HG03039 (cell line): ENCODE measurements around the gene SLC2A3.
"Not testable (repeated sequence)": the region's sequence is repeated elsewhere in the genome, so short reads cannot be mapped to it uniquely, and the experiment has no call there.

ENCODE experiments used
- ATAC-seq: cut with Tn5 transposase; IDR thresholded peaks from one replicate; pipeline ENCODE4 v1.9.1; 2021; ENCODE audit warnings: mild to moderate bottlenecking, moderate library complexity; ENCODE audit not compliant: unreplicated experiment

The SLC2A3 gene

DNA sequence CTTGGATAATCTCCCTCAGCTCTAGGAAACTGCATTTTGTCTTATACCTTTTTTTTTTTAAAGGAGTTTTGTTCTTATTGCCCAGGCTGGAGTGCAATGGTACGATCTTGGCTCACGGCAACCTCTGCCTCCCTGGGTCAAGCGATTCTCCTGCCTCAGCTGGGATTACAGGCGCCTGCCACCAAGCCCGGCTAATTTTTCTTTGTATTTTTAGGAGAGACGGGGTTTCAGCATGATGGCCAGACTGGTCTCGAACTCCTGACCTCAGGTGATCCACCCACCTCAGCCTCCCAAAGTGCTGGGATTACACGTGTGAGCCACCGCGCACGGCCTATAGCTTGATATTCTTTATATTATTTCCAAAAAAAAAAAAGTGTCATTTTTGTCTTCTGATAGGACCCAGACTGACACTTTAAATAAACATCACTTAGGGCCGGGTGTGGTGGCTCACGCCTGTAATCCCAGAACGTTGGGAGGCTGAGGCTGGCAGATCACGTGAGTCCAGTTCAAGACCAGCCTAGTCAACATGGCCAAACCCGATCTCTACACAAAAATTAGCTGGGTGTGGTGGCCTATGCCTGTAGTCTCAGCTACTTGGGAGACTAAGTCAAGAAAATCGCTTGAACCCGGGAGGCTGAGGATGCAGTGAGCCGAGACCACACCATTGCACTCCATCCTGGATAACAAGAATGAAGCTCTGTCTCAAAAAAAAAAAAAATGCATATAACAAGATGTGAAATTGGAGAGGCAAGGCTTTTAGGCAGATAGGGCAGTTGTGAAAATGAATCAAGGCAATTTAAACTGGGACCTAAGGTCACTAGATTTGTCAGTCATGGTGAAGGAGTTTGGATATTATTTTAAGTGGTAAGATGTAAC is 18.4 kb downstream of the SLC2A3 start:
- ATAC-seq, result no peak

DNA sequence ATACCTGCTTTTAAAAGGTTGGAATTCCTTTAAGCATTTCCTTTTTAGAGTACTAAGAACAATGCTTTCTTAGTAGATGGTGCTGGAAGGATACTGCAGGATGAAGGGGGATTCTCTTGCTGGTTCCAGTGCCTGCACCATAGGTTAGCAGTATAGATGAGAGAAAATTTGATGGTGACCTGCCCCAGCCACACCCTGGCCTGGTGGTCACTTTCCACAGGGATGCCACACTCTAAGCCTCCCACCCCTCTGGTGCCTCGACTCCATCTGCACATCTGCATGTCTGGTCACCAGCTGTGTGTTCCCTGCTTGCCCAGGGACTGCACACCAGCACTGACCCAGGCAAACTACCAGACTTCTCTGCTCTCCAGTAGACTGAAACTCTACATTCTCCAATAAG is 19.1 kb downstream of the SLC2A3 start:
- no peak for ATAC-seq

DNA sequence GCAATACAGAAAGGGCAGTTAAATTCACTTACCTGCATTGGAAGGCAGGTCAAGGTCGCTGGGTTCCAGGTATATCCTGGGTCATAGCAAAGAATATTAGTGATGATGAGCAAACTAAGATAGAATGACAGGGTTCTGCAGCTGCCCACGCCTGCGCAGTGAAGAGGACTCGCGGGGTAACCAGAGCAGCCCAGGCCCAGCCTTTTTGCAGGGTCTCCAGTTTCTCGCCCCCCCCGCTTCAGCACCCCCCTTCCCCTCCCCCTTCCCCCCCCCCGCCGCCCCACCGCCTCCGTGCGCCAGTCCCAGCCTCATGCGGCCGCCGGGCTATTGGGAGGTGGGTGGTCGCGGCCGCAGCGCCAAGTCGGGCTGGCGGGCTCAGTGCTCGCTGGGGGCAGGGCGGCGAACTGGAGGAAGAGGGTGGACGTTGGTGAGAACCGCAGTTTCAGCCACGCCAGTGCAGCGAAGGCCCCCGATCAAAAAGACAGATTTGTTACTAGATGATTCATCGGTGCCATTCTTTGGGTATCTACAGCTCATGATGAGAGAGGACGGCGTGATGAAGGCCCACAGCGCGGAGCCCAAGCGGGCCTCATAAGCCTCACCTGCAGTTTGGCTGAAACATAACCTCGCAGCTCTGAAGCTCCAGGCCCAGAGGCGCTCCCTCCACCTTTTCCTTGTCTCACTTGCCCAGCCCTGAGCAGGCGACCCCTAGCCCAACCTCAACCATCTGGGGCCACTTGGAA is 20.2 kb downstream of the SLC2A3 start:
- ATAC-seq, result no peak

DNA sequence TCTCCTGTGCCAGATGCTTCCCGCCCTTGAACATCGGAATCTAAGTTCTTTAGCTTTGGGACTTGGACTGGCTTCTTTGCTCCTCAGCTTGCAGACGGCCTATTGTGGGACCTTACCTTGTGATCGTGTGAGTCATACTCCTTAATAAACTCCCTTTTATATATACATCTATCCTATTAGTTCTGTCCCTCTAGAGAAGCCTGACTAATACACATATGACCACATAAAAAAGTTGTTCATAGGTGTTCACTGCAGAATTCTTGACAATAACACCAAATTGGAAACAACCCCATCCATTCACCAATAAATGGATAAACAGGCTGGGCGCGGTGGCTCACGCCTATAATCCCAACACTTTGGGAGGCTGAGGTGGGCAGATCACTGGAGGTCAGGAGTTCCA is 25.9 kb downstream of the SLC2A3 start:
- not testable (repeated sequence) for ATAC-seq

DNA sequence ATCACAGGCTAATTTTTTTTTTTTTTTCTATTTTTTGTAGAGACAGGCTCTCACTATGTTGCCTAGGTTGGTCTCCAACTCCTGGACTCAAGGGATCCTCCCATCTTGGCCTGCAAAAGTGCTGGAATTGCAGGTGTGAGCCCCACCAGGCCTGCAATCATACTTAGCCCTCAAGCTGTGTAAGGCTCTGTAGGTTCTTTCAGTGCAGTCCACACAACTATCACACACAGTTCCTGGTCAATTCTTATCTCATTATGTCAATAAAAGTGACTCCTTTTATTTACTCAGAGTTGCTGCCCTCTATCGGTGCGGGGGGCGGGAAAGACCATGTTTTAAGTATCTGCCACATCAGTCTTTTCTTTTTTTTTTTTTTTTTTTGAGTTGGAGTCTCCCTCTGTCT is 29.0 kb downstream of the SLC2A3 start:
- ATAC-seq, result no peak

DNA sequence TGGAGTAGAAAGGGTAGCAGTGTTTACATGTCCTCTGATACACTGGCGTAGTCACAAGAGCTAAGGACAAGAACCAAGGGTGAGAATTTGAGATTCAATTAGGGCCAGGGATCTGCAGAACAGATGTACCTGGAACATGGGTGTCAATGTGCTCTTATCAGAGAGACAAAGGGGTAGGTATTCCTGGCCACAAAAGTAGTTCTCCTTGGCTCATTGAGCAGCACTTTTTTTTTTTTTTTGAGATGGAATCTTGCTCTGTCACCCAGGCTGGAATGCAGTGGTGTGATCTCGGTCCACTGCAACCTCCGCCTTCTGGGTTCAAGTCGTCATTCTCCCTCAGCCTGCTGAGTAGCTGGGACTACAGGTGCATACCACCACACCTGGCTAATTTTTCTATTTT is 29.7 kb downstream of the SLC2A3 start:
- not testable (repeated sequence) for ATAC-seq

DNA sequence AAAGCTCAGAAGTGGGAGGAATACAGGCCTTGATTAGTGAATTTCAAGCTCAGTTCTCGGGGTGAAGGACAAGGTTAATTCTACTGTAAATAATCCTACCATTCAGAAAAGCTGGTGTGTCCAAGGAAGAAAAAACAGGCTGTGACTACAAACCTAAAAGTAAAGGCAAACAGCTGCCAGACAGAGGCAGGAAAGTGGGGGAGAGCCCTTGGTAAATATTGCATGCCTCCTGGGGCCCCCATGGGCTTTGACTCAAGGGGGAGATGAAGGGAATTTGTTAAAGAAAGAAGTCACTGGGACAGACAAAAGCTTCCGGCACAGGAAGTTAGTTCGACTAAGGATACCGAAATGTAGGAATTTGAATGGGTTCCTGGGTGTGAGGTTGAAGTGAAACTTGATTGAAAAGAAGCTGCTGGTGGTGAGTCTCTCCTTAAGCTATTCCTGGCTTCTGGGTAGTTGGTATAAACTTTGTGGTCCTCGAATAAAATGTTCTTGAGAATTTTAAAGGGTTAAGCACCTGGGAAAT is 30.3 kb downstream of the SLC2A3 start:
- ATAC-seq, result not testable (repeated sequence)

DNA sequence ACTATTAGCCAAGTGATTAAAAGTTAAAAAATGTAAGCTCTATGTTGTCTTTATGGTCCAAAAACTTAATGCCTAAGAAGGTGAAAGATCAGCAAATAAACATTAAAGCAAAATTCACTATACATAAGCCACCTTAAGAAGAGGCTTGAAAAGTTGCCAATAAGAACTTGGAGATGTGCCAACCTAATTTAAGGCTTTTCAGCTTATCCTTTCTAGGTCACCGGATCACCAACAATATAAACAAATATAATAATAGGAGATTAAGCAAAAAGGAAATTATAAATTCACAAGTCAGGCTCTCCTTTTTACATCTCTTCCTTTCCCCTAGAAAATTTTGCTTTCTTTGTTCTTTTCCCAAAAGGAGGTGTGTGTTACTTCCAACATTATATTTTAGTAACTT is 30.9 kb downstream of the SLC2A3 start:
- no peak for ATAC-seq

DNA sequence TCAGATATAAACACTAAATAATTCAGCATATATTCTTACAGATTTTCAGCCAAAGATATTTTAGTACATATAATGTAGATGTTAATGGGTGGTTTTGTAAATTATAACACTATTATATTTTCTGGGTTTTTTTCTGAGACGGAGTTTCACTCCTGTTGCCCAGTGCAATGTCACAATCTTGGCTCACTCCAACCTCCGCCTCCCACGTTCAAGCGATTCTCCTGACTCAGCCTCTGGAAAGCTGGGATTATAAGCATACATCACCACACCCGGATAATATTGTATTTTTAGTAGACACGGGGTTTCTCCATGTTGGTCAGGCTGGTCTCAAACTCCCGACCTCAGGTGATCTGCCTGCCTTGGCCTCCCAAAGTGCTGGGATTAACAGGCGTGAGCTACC is 33.6 kb downstream of the SLC2A3 start:
- not testable (repeated sequence) for ATAC-seq

DNA sequence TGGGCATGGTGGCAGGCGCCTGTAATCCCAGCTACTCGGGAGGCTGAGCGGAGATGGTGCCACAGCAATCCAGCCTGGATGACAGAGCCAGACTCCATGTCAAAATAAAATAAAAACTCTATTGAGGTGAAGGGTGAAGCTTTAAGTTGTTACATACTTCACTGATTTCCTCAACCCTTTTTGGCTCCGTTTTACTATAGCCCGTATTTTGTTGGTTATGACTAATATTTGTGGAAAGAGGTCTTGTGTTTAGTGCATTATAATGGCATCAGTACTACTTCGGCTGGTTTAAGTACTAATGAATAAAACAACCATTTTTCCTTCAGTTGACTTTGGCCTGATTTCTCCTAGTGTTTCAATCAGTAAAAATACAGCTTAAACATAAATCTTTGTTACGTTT is 36.2 kb downstream of the SLC2A3 start:
- no peak for ATAC-seq

DNA sequence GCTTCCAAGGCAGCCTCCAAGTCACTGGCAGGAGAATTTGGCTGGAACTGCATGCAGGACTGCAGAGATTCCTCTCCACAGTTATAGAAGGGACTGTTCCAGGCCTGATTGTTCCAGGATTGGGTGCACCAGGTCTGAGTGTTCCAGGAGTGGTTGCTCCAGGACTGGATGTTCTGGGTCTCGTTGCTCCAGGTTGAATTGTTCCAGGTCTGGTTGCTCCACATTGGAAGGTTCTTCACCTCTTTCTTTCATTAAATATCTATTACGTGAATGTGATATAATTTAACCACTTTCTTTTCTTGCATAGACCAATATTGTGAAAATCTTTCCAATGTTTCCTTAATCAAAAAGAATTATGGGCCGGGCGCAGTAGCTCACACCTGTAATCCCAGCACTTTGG is 39.3 kb downstream of the SLC2A3 start:
- ATAC-seq, result not testable (repeated sequence)

DNA sequence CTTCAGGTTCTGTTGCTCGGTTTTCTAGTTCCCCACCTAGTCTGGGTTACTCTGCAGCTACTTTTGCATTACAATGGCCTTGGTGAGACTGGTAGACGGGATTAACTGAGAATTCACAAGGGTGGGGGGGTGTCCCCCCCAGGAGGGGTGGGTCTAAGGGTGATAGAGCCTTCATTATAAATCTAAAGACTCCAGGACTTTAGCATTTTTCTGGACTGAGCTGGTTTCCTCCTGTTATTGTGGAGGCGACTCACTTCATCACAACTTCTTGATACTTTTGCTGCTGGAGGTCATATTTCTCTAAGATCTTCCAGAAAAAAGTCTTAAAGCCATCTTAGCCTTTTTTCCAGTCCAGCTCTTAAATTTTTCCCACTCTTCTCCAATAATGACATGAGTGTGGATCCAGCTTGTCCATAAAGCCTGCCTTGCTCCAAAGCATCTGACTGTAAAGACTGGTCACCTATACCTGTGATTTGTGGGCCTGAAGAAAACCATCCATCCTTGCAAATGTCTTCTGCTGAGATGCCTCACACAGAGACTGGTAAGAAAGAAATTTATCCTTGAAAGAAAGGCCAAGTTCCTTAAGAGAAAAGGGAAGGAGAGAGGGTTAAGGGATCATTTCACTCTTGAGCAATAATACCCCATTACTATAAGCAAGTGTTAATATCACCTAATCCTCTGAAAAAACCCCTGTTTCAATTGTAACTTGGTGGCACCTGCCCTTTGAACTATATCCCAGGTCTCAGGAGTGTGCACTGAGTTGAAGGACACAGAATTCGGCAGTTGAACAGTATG is 43.6 kb downstream of the SLC2A3 start:
- ATAC-seq, result no peak

DNA sequence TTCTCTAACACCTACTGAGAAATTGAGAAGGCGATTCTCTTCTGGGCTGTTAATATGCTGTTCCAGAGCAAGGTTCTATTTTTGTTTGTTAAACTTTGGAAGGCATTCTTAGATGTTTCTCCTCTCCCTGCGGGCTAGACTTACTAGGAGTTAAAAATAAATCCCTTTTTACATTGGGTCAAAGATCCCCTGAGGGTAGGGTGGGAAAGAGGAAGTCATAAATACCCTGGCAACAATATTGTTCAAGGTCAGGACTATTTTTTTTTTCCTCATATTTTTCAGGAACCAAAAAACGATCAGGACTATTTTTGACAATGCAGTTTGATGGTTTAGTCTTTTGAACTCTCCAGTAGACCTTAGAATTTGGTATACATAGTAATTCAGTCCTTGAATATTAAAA is 51.3 kb downstream of the SLC2A3 start:
- no peak for ATAC-seq

DNA sequence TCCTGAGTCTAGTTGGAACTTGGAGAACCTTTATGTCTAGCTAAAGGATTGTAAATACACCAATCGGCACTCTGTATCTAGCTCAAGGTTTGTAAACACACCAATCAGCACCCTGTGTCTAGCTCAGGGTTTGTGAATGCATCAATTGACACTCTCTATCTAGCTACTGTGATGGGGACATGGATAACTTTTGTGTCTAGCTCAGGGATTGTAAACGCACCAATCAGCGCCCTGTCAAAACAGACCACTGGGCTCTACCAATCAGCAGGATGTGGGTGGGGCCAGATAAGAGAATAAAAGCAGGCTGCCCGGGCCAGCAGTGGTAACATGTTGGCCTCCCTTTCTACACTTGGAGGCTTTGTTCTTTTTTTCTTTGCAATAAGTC is 54.3 kb downstream of the SLC2A3 start:
- not testable (repeated sequence) for ATAC-seq

DNA sequence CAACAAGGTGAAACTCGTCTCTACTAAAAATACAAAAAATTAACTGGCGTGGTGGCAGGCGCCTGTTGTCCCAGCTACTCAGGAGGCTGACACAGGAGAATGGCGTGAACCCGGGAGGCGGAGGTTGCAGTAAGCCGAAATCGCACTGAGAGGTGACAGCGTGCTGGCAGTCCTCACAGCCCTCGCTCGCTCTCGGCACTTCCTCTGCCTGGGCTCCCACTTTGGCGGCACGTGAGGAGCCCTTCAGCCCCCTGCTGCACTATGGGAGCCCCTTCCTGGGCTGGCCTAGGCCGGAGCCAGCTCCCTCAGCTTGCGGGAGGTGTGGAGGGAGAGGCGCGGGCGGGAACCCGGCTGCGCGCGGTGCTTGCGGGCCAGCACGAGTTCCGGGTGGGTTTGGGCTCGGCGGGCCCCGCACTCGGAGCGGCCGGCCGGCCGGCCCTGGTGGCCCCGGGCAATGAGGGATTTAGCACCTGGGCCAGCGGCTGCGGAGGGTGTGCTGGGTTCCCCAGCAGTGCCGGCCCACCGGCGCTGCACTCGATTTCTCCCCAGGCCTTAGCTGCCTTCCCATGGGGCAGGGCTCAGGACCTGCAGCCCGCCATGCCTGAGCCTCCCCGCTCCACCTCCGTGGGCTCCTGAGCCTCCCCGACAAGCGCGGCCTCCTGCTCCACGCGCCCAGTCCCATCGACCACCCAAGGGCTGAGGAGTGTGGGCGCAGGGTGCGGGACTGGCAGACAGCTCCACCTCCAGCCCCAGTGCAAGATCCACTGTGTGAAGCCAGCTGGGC is 54.8 kb downstream of the SLC2A3 start:
- not testable (repeated sequence) for ATAC-seq

DNA sequence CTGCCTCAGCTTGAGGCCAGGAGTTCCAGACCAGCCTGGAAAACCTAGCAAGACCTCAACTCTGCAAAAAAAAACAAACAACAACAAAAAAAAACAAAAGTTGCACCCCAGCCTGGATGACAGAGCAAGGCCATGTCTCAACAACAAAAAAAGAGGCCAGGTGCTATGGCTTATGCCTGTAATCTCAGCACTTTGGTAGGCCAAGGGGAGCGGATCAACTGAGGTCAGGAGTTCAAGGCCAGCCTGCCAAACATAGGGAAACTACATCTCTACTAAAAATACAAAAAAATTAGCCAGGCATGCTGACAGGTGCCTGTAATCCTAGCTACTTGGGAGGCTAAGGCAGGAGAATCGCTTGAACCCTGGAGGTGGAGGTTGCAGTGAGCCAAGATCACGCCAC is 56.7 kb downstream of the SLC2A3 start:
- ATAC-seq, result no peak

DNA sequence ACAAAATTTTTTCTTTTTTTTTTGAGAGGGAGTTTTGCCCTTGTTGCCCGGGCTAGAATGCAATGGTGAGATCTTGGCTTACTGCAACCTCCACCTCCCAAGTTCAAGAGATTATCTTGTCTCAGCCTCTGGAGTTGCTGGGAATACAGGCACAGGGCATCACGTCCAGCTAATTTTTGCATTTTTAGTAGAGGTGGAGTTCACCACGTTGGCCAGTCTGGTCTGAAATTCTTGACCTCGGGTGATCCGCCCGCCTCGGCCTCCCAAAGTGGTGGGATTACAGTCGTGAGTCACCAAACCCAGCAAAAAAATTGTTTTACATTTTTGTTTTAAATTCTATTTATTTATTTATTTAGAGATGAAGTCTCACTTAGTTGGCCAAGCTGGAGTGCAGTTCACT is 58.6 kb downstream of the SLC2A3 start:
- ATAC-seq, result no peak

DNA sequence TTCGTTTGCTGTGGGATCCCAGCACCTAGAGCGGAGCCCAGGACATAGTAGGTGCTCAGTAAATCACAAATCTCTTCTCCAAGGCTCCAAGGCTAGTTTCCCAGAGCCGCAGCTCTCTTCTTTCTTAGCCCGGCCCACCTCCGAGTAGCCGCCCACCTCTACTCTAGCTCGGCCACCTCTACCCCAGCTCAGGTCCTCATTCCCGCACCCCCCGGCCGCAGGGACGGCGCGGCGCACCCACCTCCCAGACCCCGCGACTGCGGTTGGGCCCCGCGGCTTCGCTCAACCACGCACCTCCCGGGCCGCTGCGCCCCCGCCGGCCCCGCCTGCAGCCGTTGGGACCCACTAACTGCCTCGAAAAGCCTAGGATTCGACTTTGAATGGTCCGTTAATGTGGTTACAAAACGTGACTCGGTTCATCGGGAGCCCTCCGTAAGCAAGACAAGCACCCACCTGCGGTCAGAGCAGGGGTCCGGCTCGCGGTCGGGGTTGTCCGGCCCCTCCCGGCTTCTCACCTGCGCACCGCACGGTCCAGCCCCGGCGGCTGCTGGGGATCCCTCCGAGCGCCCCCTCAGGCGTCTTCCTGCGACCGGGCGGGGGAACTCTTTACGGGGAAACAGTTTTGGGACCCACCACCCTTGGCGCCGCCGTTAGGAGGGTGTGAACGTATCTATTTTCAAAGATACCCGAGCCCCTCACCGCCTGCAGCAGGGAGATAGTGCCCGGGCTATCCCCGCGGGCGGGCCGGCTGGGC is 63.2 kb downstream of the SLC2A3 start, which contains the start of gene SLC2A14:
TSS of gene SLC2A14 (minus strand) at position 350 of the 754 bp plus-strand sequence. CDS start 3,035 bp downstream, outside the sequence.
- no peak for ATAC-seq

DNA sequence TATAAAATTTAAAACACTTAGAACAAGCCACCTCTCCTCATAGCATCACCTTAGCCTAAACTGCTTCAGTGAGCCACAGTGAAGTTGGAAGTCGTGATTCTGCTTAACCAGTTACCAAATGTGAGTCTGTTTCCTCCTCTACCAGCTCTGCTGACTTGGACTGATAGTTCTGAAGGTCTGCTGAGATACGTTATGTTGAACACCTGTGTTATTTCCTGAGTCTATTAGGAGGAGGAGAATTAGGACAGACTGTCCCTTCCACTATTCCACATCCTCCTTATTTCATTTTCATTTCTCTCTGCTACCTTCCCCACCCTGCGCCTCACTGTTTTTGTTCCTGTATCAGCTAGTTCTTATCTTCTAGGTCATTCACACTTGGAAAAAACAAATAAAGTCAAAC is 65.7 kb downstream of the SLC2A3 start:
- no peak for ATAC-seq
